Daoy (cell line): Measurements from ENCODE around the gene LRP1. TPM values are rescaled to one million over a fixed set of nuclear protein-coding genes. Genes with fewer than 3 reads are reported as not detected.

Experiments
- DNase-seq: peaks from one replicate; pipeline ENCODE4 v3.0.0-alpha.2; 2015; ENCODE audit warnings: low read depth
- total RNA-seq: library from RNA; depleted of rRNA; stranded (reverse); fragments of >200 nt; shearing (Covaris generic); gene quantifications from 2 replicates; pipeline ENCODE4 v1.2.3, GENCODE V29; 2014

LRP1 gene
- total RNA-seq, 1 experiment from 2014 or later: 2.8 TPM

DNA sequence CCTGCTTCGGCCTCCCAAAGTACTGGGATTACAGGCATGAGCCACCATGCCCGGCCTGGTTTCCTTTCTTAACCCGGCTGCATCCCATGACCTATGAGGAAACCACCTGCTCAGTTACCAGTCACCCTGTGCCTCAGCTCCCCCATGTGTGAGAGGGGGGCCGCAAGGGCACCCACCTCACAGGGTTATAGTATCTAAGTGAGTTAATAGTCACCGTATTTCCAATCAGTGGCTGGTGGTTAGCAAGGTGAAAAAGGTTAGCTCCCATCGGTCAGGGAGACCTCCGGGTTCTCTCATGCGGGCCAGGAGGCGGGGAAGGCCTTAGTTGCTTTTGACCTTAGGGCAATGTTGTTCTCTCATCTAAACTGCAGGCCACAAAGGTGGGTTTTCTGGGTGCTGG is 6.7 kb downstream of the LRP1 start:
- no peak for DNase-seq

DNA sequence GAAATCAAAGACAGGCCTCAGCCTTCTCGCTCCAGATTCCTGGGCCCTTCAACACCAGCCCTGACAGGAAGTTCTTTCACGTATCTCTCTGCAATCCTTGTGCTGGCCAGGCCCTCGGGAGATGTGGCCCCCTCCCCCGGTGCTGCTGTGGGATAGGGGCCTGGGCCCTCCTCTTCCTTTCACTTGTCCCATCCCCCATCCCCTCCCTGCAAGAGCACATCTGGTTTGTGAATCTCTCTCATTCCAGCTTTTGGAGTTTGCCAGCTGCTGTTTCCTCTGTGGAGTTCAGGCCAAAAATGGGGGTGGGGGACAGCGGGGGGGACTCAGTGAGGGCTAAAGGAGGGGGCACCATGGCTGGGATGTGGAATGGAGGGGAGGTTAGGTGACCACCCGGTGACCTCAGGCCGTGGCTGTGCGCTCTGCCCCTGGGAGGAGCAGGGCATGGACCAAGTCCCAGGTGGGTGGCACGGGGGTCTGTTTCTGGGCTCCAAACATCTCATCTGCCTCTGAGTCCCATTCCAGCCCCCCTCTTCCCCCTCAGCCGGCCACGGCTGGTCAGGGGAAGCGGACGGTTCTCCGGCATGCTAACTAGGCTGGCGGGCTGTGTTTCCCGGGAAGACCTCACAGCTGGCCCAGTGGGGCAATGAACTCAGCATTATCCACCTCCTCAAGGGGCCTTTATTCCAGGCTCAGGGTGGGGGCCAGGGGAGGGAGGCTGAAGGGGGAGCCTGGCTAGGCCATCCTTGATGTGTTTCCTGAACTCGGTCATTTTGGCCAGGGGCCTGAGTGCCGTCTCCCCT is 7.4 kb downstream of the LRP1 start:
- DNase-seq: no peak

DNA sequence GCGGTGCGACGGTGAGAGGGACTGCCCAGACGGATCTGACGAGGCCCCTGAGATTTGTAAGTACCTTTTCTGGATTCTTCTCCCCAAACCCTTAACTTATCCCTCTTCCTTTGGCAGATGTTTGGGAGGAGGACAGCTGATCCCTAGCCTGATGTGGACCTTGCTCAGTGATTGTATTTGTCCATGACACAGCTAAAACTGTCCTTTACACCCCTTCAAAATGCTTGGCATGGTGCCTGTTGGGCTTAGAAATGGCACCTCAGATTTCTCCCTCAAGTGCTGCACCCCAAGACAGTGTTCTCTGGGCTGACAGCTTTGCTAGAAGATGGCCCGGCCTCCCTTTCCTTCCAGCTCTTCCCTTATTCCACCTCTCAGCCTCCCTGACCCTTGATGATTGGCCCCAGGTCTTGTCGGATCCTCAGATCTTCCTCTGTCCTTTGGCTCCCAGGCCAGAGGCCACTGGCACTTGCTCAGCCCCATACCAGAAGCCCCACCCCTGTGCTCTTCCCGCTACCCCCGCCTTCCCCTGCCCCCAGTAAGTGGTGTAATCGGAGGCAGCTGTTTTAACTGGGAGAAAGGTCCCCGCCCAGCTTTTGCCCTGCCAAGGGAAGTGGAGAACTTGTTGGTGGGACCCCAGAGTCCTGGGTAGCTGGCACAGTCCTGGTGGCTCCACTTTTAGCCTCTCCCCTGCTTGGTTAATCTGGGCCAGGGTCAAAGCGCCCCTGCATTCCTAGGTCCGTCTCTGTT is 10.4 kb downstream of the LRP1 start:
- no peak for DNase-seq

DNA sequence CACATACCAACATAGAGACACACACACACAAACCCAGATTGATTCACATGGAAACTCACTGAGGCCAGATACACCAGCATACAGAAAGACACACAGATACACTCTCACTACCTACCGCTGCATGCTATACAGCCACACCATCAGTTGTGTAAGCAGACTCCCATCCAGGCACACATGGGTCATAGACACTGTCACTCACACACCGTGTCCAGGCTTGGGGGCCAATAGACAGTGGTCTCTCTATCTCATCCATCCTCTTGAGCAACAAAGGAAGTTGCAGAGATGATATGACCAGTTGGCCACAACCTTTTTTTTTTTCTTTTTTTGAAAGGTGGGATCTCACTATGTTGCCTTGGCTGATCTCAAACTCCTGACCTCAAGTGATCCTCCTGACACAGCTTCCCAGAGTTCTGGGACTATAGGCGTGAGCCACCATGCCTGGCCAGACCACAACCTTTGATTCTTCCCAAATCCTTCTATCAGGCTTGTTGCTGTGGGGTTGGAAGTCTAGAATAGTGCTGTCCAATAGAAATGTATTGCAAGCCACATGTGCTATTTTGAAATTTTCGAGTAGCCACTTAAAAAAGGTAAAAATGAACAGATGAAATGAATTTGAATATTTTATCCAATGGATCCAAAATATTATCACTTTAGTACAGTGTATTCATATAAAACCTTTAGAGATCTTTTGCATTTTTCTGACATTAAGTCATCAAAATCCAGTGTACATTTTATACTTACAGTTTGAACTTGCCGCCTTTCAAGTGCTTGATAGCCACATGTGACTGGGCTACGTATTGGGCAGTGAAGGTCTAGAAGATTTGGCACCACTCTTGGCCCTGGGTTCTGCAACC is 11.7 kb downstream of the LRP1 start:
- DNase-seq: no peak

DNA sequence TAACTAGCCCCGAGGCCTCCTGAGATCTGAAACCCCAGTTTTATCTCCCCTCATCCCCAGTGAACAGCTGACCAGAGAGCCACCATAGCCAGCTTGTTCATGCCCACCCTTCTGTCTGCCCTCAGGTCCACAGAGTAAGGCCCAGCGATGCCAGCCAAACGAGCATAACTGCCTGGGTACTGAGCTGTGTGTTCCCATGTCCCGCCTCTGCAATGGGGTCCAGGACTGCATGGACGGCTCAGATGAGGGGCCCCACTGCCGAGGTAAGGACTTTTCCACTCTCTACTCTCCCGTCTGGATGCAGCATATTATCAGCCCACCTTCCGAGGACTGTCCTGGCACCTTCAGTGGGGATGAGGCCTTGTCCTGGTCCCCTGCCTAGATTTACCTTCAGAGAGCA is 13.0 kb downstream of the LRP1 start:
- no peak for DNase-seq

DNA sequence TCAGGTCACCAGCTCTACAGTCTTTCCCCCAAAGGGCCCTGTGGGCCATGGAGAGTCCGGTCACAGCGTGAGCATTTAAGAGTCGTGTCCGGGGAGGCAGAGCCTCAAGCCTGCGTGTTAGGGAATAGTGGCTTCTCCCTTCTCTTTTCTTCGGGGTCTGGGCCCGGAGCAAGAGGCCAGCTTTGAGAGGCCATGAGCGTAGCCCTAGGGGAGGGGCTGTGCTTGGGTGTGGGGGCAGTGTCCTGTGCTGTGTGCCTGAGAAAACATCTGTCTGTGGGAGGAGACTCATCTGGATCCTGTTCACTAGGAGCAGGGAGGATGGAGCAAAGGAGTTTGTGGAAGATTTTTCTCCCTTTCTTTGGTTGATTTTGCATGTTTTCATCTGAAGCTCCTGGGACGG is 13.8 kb downstream of the LRP1 start:
- no peak for DNase-seq

DNA sequence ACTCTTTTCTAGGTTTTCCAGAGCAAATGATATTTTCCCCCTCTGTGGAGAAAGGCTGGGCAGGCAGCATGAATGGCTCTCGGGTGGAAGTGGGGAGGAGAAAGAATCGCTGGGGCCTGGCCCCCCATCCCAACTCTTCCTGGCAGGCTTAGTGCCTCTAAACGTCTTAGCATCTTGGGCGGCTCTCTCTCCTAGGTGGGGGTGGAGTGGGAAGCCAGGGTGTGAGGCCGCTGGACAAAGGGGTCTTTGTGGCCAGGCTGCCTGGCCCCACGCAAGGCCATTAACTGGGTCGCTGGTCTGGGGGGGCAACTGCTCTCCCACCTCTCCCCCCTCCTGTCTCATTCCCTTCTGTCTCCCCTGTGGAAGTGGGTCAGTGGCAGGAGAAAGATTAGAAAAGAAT is 14.4 kb downstream of the LRP1 start:
- no peak for DNase-seq

DNA sequence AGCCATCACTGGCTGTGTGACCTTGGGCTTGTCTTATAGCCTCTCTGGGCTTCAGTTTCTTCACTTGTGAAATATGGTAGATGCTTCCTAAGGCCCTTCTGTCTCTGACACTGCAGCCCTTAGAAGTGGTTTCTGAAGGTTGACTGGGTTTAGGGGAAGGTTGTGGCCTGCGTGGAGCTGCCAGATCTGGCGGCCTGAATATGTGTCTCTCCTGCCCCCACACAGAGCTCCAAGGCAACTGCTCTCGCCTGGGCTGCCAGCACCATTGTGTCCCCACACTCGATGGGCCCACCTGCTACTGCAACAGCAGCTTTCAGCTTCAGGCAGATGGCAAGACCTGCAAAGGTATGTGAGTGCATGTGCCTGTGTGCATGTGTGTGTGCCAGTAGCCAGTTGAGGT is 15.2 kb downstream of the LRP1 start:
- no peak for DNase-seq

DNA sequence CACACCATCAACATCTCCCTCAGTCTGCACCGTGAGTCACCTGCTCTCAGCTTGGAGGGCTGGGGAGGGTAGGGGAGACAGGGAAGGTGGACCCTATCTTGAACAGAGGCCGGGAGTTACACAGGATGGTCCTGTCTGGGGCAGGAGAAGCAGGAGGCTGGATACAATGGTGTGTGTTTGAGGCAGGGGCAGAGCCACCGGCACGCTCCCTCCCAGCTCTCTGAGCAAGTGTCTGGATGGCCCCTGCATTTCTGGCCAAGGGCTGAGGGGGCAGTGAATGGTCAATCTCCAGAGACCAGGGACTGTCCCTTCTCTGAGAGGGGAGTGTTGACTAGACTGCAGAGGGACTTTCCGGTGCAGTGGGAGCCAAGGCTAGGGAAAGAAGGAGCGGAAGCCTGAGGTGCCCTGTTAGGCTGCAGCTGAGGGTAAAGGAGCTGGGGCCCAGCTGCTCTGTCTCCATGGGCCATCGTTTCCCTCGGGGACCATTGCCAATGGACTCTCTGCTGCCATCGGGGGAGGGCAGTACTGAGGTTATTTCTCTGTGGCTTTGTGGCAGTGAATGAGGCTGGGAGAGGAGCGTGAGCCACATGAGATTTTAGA is 17.3 kb downstream of the LRP1 start:
- DNase-seq: no peak

DNA sequence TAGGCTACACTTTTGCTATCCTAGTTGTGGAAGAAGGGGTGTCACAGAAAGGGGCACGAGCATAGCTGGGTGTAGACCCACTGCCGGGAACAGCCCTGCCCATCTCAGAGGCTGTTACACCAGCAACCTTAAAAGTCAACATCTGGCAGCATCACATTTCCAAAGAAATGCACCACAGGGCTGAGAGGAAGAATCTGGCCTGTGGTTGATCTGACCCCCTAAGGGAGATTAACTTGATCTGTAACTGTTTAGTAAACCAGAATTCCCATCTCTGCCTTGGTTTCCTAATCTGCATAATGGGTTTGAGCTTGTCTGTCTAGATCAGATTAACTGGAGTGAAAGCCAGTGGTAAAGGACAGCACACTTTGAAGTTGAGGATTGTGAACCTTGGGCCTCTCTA is 17.8 kb downstream of the LRP1 start:
- no peak for DNase-seq

DNA sequence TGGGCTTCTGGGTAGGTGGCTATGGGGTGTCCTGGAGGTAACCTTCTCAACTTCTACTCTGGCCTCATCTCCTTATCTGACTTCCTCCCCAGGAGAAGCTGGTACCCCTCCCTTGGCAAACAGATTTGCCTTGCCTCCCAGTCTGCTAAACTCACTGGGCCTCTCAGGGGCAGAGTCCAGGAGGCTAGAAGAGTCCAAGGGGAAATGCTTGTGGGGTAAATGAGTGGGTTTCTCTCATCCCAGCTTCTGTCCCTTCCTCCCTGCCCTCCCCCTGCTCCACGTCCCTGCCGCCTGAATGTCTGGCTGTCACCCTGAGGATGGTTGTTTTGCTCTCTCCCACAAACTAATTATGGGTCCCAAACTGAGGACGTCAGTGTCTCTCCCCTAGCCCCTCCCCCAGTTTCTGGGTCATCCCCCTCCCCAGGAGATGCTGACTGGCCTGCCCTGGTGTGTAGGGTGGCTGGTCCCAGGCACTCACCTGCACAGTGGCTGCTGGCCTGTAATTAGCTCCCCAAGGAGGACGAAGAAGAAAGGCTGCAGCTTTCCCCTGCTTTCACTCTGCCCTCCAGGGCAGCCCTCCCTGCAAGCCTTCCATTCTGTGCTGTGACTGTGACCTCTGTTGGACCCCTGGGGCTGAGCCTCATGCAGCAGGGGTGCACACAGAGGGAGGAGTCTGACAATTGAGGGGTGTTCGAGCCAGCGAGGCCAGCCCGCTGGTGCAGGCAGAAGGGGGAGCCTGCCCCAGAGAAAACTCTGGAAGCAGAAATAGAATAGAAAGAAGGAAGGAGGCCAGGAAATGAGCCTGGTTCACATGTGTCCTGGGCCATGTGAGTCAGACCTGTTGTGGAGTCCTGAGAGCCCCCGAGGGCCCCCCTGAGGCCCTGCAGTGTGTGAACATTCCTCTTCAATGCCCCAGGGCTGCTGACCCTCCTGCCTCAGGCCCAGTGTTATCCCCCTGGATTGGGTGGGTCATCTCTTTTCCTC is 19.0 kb downstream of the LRP1 start, which contains the start of gene LRP1-AS:
Gene LRP1-AS (minus strand): TSS at position 659 of the 984 bp plus-strand sequence.
- peak; percentile 53 for DNase-seq

DNA sequence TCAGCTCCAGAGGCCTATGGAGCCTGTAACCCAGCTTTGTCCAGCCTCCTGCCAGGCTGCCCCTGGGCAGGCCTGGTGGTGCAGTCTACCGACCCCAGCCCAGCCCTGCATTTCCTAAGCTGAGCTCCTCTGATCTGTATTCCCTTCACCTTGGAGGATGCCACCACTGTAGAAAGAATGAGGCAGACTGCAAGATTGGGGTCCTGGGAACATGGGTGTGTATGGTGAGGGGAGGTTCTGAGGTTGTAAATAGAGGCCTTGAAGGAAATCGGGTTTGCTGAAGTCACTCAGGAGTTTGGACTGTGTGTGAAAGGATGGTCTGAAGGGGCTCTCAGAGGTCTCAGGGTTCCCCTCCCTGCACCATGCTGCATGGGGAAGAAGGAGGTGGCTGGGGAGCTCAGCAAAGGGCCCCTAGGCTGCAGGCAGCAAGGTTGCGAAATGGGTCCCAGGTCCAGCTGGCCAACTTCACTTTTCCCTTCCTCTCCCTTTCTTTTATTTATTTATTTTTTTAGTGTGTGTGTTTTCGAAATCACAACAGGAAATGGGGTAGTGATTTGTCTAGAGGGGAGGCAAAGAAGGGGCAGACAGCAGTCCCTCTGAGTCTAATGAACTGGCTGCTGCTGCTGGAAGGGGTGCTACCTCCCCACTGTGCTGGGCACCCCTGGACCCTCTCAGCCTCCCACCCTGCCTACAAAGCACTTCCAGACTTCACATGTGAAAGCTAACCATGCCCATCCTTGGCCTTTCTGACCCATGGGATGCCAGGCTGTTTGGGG is 20.4 kb downstream of the LRP1 start:
- DNase-seq: no peak

DNA sequence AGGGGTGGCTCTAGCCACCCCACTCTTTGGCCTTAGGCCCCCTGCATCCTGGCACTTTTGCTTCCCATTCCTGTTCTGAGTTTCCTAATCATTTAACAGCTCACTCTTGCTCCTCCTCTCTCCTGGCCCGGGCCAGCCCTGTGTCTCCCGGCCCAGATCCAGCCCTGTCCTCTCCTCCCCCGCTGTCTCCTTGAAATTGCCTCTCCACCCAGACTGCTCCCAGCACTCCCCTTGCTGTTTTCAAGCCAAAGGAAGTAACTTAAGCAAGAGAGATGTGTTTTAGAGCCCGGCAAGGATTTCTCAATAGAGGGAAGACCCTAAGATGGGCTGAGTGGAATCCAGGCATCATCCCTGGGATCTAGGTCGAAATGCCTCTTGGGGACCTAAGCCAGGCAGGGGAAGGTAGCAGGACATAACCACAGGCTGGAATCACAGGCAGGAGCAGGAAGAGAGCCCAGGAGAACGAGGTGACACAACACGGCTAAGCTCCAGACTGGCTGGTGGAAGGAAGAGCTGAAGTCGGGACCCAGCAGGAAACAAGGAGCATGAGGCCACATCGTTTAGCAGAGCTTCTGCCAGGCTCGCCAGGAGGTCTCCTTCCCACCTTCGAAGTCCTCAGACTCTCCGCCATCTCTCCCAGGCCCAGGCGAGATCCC is 21.1 kb downstream of the LRP1 start:
- no peak for DNase-seq

DNA sequence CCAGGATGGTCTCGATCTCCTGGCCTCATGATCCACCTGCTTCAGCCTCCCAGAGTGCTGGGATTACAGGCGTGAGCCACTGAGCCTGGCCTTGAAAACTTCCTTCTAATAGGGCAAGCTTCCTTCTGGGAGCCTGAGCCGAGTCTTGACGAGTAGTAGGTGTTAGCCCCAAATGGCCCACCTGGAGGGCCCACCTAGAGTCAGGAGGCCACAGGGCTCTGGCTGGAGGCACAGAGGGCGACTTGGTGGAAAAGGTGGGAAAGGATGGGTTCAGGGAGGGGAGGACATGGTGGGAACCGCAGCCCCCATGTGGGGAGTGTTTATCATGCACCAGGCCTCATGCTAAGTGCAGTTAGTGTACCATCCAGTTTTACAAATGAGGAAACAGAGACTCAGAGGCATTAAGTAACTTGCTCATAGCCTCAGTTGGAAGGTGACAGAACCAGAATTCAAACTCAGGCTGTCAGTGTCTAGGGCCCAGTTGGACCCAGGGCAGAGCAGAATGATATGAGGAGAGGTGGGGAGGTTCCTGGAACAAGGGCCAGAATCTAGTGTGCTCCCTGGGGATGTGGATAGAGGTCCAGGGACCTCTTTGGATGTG is 22.2 kb downstream of the LRP1 start:
- no peak for DNase-seq

DNA sequence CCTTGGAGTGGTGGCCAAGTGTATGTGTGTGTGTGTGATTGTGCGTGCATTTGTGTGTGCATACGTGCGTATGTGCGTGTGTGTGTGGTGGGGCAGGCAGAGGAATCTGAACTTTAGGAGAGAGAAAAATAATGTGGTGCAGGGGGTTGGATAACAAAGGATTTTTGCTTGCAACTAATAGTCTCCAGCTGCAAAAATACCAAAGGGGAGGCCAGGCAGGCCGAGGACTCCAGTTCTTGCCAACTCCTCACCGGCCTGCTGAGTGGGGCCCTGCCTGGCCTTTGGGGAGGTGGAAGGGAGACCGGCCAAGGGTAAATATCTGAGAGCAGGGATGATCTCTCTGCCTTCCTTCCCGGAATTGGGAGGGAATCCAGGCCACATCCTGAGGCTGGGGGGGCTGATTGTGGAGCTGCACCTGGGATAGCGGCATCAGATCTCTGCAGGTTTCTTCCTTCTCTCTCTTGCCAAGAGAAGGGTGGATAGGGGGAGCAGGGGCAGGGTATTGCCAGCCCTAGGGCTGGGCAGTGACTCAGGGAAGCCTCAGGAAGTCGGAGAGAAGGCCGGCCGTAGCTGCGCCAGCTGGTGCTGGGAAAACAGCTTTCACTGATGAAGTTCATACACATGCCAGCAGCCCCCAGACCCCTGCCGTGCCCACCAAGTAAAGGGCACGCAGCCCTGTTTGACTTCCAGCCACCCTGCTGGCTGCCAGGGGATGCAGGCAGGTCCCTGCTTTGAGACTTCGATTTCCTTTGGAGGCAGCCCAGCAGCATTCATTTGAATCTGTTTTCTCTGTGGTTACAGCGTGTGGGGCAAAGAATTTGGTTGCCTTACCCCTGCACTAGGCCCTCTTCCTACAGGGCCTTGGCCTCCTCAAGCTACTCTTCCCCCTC is 23.7 kb downstream of the LRP1 start:
- DNase-seq: peak; percentile 68

DNA sequence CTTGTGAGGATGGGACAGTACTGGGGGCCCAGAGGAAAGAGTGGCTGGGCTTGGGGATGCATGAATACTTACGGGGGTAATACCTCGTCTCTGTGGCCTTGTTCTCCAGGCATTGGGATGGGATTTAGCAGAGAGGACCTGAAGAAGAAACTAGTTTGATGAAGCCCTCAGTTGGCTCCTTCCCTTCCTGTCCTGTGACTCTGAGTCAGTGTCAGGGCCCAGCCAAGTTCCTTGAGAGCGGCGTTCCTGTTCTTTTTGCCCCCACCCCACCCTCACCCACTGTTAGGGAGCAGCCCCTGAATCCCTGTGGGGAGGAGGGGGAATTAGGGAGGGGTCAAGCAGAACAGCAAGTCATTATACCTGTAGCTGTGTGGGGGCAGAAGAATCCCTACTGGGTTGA is 24.4 kb downstream of the LRP1 start:
- DNase-seq: no peak

DNA sequence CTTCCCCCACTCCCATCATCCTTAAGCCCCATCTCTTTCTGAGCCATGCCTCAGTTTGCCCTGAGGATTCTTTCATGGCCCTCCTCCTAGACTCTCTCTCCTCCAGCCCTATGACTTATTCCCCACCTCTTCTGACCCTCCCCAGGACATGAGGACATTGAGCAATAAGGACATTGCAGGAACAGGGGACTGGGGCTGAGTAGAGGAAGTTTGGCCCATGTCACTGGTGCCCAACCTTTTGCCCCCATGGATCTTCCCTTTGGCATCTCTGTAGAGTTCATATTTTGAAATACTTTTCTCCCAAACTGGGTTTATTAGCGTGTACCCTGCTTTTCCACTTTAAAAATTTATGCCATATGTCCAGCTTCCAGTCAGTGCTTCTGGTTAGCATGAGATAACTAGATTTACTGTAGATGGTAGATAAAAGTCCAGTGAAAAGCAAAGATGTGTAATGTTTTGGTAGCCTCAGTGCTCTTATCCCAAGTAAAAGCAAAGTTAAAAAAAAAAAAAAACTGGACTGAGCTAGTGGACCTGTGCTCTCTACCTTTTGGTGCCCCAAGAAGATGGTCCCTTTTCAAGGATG is 25.2 kb downstream of the LRP1 start:
- DNase-seq: no peak

DNA sequence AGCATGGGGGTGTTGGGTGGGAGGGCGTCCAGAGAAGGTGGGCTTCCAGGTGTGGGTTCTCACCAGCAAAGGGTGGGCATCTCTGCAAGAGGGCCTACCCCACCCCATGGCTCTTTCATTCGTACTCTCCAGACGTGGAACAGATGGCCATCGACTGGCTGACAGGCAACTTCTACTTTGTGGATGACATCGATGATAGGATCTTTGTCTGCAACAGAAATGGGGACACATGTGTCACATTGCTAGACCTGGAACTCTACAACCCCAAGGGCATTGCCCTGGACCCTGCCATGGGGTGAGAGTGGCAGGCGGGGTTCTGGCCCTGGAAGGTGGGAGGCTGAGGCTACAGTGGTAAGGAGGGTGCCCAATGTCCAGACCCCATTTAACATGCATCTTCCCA is 25.8 kb downstream of the LRP1 start:
- DNase-seq: no peak
